Endothelial cell of umbilical vein (primary cell): Measurements from ENCODE around the gene SETBP1. TPM values are rescaled to one million over a fixed set of nuclear protein-coding genes. Genes with fewer than 3 reads are reported as not detected.

Experiments
- BruUV-seq: library from RNA; stranded (reverse); fragments of 400-500 nt; replicated peaks from 2 replicates; lab custom pipeline; 2021; lab: Mats Ljungman, UMichigan
- CTCF ChIA-PET: fragments of 300-600, 350-600 bp; sonication (Branson Sonifier 250); formaldehyde crosslinking; loops from one replicate; lab custom pipeline; 2021; ENCODE audit warnings: antibody characterized with exemption, inconsistent platforms; lab: Charles Lee
- POLR2A ChIA-PET: fragments of 300-600, 350-600 bp; sonication (Branson Sonifier 250); formaldehyde crosslinking; loops from one replicate; lab custom pipeline; 2021; ENCODE audit warnings: antibody characterized with exemption, inconsistent platforms; lab: Charles Lee
- DNase-seq: peaks from one replicate; pipeline ENCODE4 v3.0.0-alpha.2; 2011; ENCODE audit warnings: low read depth, low spot score
- FAIRE-seq: peaks from 2 replicates; lab custom pipeline; 2011; peaks lifted over from hg19 to GRCh38; lab: Jason Lieb, UNC
- H2AFZ ChIP-seq: 2 replicates; pipeline ENCODE4 v1.6.0; 2012; ENCODE audit warnings: low read depth, low read length, control low read depth, inconsistent platforms
- H3K27ac ChIP-seq: 2 replicates; pipeline ENCODE4 v1.5.1; 2011; ENCODE audit warnings: low read depth, mild to moderate bottlenecking, control low read depth, low read length, moderate library complexity; ENCODE audit not compliant: insufficient read depth
- H3K27me3 ChIP-seq, 2 experiments: 2 replicates each; pipeline versions ENCODE4 v1.6.0 to v1.6.1; 2011; ENCODE audit warnings: low read length in 2 of 2, mixed read lengths in 1 of 2; ENCODE audit not compliant: control insufficient read depth in 2 of 2, insufficient read depth in 2 of 2
- H3K36me3 ChIP-seq, 2 experiments: 2 replicates in 1 of 2; 3 replicates in 1 of 2; pipeline ENCODE4 v1.5.1; 2011; ENCODE audit warnings: low read length in 2 of 2, mild to moderate bottlenecking in 1 of 2, moderate library complexity in 1 of 2; ENCODE audit not compliant: control insufficient read depth in 2 of 2, insufficient read depth in 2 of 2; ENCODE audit errors: extremely low read depth in 1 of 2
- H3K4me1 ChIP-seq: 3 replicates; pipeline ENCODE4 v1.5.1; 2011; ENCODE audit warnings: mild to moderate bottlenecking, low read length; ENCODE audit not compliant: control insufficient read depth, insufficient read depth; ENCODE audit errors: extremely low read depth
- H3K4me2 ChIP-seq: 2 replicates; pipeline ENCODE4 v1.6.1; 2011; ENCODE audit warnings: low read length, control low read depth, mixed read lengths; ENCODE audit not compliant: insufficient read depth
- H3K4me3 ChIP-seq, 3 experiments: fragments of 200-600 bp in 1 of 3; sonication (generic), shearing (Covaris generic) in 1 of 3; replicated peaks in 1 of 3; 2 replicates each; pipeline ENCODE4 v1.5.1; 2011 to 2016; ENCODE audit warnings: control low read depth in 3 of 3, low read length in 3 of 3, mild to moderate bottlenecking in 2 of 3, inconsistent platforms in 1 of 3, low read depth in 1 of 3, moderate library complexity in 1 of 3; ENCODE audit not compliant: insufficient read depth in 1 of 3
- H3K79me2 ChIP-seq: 2 replicates; pipeline ENCODE4 v1.6.0; 2012; ENCODE audit warnings: low read length, inconsistent platforms; ENCODE audit not compliant: control insufficient read depth, insufficient read depth
- H3K9ac ChIP-seq: replicated peaks from 2 replicates; pipeline ENCODE3; 2011; ENCODE audit warnings: low read length, control low read depth; ENCODE audit not compliant: insufficient read depth; ENCODE audit errors: extremely low read depth
- H3K9me1 ChIP-seq: replicated peaks from 3 replicates; pipeline ENCODE4 v1.6.0; 2011; ENCODE audit warnings: mild to moderate bottlenecking, low read length; ENCODE audit not compliant: control insufficient read depth, insufficient read depth; ENCODE audit errors: extremely low read depth
- H3K9me3 ChIP-seq: replicated peaks from 2 replicates; pipeline ENCODE4 v1.5.1; 2012; ENCODE audit warnings: low read length, inconsistent platforms; ENCODE audit not compliant: control insufficient read depth, insufficient read depth
- H4K20me1 ChIP-seq: replicated peaks from 2 replicates; pipeline ENCODE3; 2011; ENCODE audit warnings: mild to moderate bottlenecking, low read length; ENCODE audit not compliant: control insufficient read depth, insufficient read depth; ENCODE audit errors: extremely low read depth
- EZH2 ChIP-seq: IDR thresholded peaks from 2 replicates; pipeline ENCODE4 v1.6.1; 2012; ENCODE audit warnings: borderline replicate concordance, low read depth, mild to moderate bottlenecking, moderate library complexity, low read length, inconsistent platforms; ENCODE audit not compliant: severe bottlenecking
- FOS ChIP-seq: IDR thresholded peaks from 2 replicates; pipeline ENCODE4 v1.6.1; 2011; ENCODE audit warnings: mild to moderate bottlenecking, low read length, moderate library complexity, borderline replicate concordance; ENCODE audit not compliant: insufficient read depth
- GATA2 ChIP-seq: IDR thresholded peaks from 2 replicates; pipeline ENCODE4 v1.7.0; 2011; ENCODE audit warnings: low read depth, mild to moderate bottlenecking, moderate library complexity, mixed read lengths, low read length; ENCODE audit not compliant: insufficient read length, insufficient read depth
- JUN ChIP-seq: IDR thresholded peaks from 2 replicates; pipeline ENCODE4 v1.6.1; 2011; ENCODE audit warnings: borderline replicate concordance, low read depth; ENCODE audit not compliant: insufficient read length, insufficient read depth
- MYC ChIP-seq: IDR thresholded peaks from one replicate; pipeline ENCODE4 v1.6.1; 2011; ENCODE audit warnings: mild to moderate bottlenecking, low read depth, low read length
- POLR2A ChIP-seq: IDR thresholded peaks from 2 replicates; pipeline ENCODE4 v1.6.1; 2012; ENCODE audit warnings: low read depth, mild to moderate bottlenecking, control low read depth, low read length
- POLR2AphosphoS5 ChIP-seq: IDR thresholded peaks from 2 replicates; pipeline ENCODE4 v1.6.1; 2012; ENCODE audit warnings: low read depth, mild to moderate bottlenecking, control low read depth, low read length, moderate library complexity; ENCODE audit not compliant: insufficient read depth
- dilution Hi-C: fragments of 300-500 bp; cut with MboI; formaldehyde crosslinking; loops from one replicate; pipeline ENCODE4 v1.15.0; 2019; ENCODE audit warnings: low sequenced_read_pairs; ENCODE audit not compliant: extremely low pct_ligation_motif_present
- intact Hi-C: fragments of 100-400 bp; cut with micrococcal nuclease; formaldehyde crosslinking; loops from one replicate; pipeline ENCODE4 v1.10.0; 2022
- polyA plus RNA-seq, 4 experiments: library from polyadenylated mRNA; depleted of rRNA in 3 of 4; stranded (reverse) in 3 of 4; unstranded in 1 of 4; fragments of >200 nt; gene quantifications; 2 replicates each; pipeline versions ENCODE4 v1.2.1 to v1.2.3, GENCODE V29; 2011 to 2012; ENCODE audit warnings: missing spikeins in 1 of 4
- total RNA-seq: library from RNA; stranded (reverse); gene quantifications from 2 replicates; pipeline ENCODE4 v1.2.3, GENCODE V29; 2021
- TF ChIP-seq, protein P1 (sequence below), 2 donors: IDR thresholded peaks; 1 replicate in 1 of 2; 2 replicates in 1 of 2; pipeline ENCODE4 v1.5.1; 2011; ENCODE audit warnings: low read length in 2 of 2, mild to moderate bottlenecking in 2 of 2, moderate library complexity in 2 of 2, control low read depth in 1 of 2, inconsistent platforms in 1 of 2, low read depth in 1 of 2; ENCODE audit not compliant: insufficient read depth in 1 of 2; ENCODE audit errors: extremely low read depth in 1 of 2
- TF ChIP-seq, protein P2 (sequence below): IDR thresholded peaks from 2 replicates; pipeline ENCODE4 v1.6.1; 2011; ENCODE audit not compliant: insufficient read depth, insufficient read length

SETBP1 gene
- total and polyA plus RNA-seq, 2 donors (not counting 3 experiments of a cell fraction or from before 2014, with no cell fraction given) = 0.76 to 3.1 TPM

DNA sequence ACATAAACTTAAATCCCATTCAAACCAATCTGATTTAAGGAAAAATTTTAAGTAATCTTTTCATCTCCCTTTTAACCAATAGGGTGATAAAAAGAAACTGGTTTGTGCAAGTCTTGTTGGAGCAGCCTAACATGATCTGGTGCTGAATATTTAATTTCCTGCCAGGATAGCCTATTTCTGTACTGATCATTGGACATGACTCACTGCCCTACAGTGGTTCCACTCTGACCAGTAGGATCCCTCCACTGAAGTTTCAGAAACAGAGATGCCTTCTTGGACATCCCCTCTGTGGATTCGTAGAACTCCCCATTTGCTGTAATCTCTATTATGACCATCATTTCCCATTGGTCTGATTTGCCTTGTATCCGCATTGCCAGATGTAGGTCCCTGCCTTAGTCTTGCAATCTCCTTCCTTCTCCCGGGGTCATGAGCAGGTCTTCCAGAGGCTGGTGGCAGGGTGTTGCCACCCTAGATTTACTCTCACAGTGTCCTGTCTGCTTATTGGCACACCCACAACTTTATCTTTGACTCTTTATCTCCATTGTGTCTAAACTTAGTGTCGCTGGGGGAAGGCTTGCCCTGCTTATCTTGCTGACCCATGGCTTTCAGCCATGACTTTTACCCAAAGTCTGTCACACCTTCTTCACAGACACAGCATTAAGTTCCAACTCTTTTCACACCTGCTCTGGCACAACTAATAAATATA is 12.3 kb upstream of the SETBP1 start:
- H3K4me3 ChIP-seq = no peak overlapping the region
- TF ChIP-seq POLR2A (no peak), MYC (no peak), FOS (no peak), EZH2 (no peak), GATA2 (no peak), POLR2AphosphoS5 (no peak), JUN (no peak)
- TF ChIP-seq, protein P1, sequence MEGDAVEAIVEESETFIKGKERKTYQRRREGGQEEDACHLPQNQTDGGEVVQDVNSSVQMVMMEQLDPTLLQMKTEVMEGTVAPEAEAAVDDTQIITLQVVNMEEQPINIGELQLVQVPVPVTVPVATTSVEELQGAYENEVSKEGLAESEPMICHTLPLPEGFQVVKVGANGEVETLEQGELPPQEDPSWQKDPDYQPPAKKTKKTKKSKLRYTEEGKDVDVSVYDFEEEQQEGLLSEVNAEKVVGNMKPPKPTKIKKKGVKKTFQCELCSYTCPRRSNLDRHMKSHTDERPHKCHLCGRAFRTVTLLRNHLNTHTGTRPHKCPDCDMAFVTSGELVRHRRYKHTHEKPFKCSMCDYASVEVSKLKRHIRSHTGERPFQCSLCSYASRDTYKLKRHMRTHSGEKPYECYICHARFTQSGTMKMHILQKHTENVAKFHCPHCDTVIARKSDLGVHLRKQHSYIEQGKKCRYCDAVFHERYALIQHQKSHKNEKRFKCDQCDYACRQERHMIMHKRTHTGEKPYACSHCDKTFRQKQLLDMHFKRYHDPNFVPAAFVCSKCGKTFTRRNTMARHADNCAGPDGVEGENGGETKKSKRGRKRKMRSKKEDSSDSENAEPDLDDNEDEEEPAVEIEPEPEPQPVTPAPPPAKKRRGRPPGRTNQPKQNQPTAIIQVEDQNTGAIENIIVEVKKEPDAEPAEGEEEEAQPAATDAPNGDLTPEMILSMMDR (IDR thresholded peaks at IDR 0.05; ENCODE audit: extremely low read depth in 1 of 2, insufficient read depth in 1 of 2, low read depth in 1 of 2, low read length in 2 of 2) = no peak
- TF ChIP-seq, protein P2, sequence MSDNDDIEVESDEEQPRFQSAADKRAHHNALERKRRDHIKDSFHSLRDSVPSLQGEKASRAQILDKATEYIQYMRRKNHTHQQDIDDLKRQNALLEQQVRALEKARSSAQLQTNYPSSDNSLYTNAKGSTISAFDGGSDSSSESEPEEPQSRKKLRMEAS = no peak
- H3K79me2 ChIP-seq = no peaks in the 10 kb centered on the region
- intact Hi-C loops = no loop called here
- no peak overlapping the region for H3K4me2 ChIP-seq
- H2AFZ ChIP-seq = no peak overlapping the region
- no peaks in the 10 kb centered on the region for H3K9me1 ChIP-seq
- peaks cover 0 to 4% of the 10 kb centered on the region in 2 experiments for H3K27me3 ChIP-seq
- ChIA-PET POLR2A (no interaction called here), CTCF (no interaction called here)
- FAIRE-seq (no peak), DNase-seq (no peak)
- no peaks in the 10 kb centered on the region for H3K9me3 ChIP-seq
- H3K4me1 ChIP-seq = no peaks in the 10 kb centered on the region
- dilution Hi-C loops = no loop called here
- no peak overlapping the region for H3K9ac ChIP-seq
- no peaks in the 10 kb centered on the region for H4K20me1 ChIP-seq
- H3K27ac ChIP-seq = no peak overlapping the region
- no peaks in the 10 kb centered on the region for H3K36me3 ChIP-seq
- no TSS peak for BruUV-seq
